Adrenal gland (tissue), 12 donors: Measurements from ENCODE around the gene FLACC1. TPM values are rescaled to one million over a fixed set of nuclear protein-coding genes. Genes with fewer than 3 reads are reported as not detected.
A peak's percentile ranks its signal among the peaks of the same experiment; 100 is the strongest.

ENCODE experiments used
- DNase-seq, 7 donors: peaks; one replicate each; pipeline ENCODE4 v3.0.0-alpha.2; 2019 to 2020
- H3K27ac ChIP-seq, 5 donors: fragments of 200-600 bp; sonication (generic) in 4 of 5; 1 replicate in 3 of 5; 2 replicates in 2 of 5; pipeline versions ENCODE4 v1.5.1 to v1.8.0; 2016 to 2020; ENCODE audit warnings: mild to moderate bottlenecking in 1 of 5
- H3K27me3 ChIP-seq: fragments of 200-600 bp; 2 replicates; pipeline ENCODE4 v1.8.0; 2021
- H3K36me3 ChIP-seq, 2 donors: fragments of 200-600 bp; replicated peaks in 1 of 2; 1 replicate in 1 of 2; 2 replicates in 1 of 2; pipeline versions ENCODE4 v1.5.1 to v1.8.0; 2018 to 2022
- H3K4me1 ChIP-seq, 2 donors: fragments of 200-600 bp; replicated peaks in 1 of 2; 1 replicate in 1 of 2; 2 replicates in 1 of 2; pipeline versions ENCODE4 v1.5.1 to v1.8.0; 2018 to 2021
- H3K4me3 ChIP-seq, 4 donors: fragments of 200-600 bp; sonication (generic) in 3 of 4; one replicate each; pipeline ENCODE4 v1.5.1; 2016 to 2018
- H3K9me3 ChIP-seq, 3 donors: fragments of 200-600 bp; sonication (generic) in 1 of 3; replicated peaks in 1 of 3; 1 replicate in 2 of 3; 2 replicates in 1 of 3; pipeline versions ENCODE4 v1.5.1 to v1.8.0; 2016 to 2021
- CTCF ChIP-seq, 6 experiments: fragments of 450-650 bp in 4 of 6; fragments of 200-600 bp in 2 of 6; sonication (generic) in 1 of 6; IDR thresholded peaks; 1 replicate in 5 of 6; 2 replicates in 1 of 6; pipeline versions ENCODE4 v1.5.1 to v1.8.0; 2016 to 2021; ENCODE audit warnings: antibody characterized with exemption in 6 of 6, mild to moderate bottlenecking in 2 of 6, moderate library complexity in 1 of 6
- POLR2A ChIP-seq, 2 donors: fragments of 450-650 bp; IDR thresholded peaks; one replicate each; pipeline ENCODE4 v1.6.1; 2017; ENCODE audit warnings: antibody characterized with exemption in 2 of 2, mild to moderate bottlenecking in 2 of 2, moderate library complexity in 1 of 2
- WGBS, 4 donors: extraction: QIAGEN DNeasy Blood & Tissue Kit in 2 of 4; methylation state at CpG; one replicate each; pipeline versions ENCODE4 v1.1.5 to v1.1.7; 2013 to 2017; 5-methylcytosine and 5-hydroxymethylcytosine counted together
- intact Hi-C, 2 donors: fragments of 100-400 bp; cut with DNase I; formaldehyde crosslinking; loops; one replicate each; pipeline versions ENCODE4 v1.14.1 to v1.15.0; 2022 to 2023
- polyA plus RNA-seq, 3 donors: library from polyadenylated mRNA; stranded (reverse); fragments of 200-250 nt in 2 of 3; fragments of 350-450 nt in 1 of 3; fragmentation: Illumina TruSeq in 1 of 3; extraction: RNeasy Lipid Tissue Mini Kit (QIAGEN cat#74804) in 1 of 3; gene quantifications; one replicate each; pipeline ENCODE4 v1.2.3, GENCODE V29; 2013 to 2014
- total RNA-seq, 9 donors: library from RNA; depleted of rRNA in 4 of 9; stranded (reverse); fragments of >200 nt in 4 of 9; fragments of 120-200 nt in 1 of 9; fragmentation: NEBNext Ultra II Directional in 1 of 9; extraction: Animal tissue kit (Norgen Biotek cat#: 25700) in 1 of 9; gene quantifications; one replicate each; pipeline versions ENCODE4 v1.1.0 to v1.2.4, GENCODE V29; 2013 to 2023
- donor health status: healthy with polysubstance abuse.
- donor health status: Bipolar disorder and iron deficiency.
- donor health status: DM: yes; HTN: yes; CAD: no.
- donor health status: DM: no; HTN: no; CAD: no.
- donor health status: DM: no; HTN: no; CAD: no.
- donor health status: DM: yes; HTN: yes; CAD: no.

FLACC1 gene
- total and polyA plus RNA-seq, 12 donors = 0.52 to 4.3 (median 1.9) TPM; not detected in 1

DNA sequence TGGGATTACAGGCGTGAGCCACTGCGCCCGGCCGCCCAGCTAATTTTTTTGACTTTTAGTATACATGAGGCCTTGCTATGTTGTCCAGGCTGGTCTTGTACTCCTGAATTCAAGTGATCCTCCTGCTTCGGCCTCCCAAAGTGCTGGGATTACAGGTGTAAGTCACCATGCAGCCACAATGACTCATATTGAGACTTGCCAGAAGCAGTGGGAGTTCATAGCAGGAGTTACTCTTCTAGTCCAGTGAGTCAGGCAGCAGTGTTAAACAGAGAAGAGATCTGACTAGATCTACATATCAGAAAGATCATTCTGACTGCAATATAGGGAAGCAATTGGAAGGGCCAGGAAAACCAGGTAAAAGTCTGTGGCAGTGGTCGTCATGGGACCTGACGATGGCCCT lies 1.5 kb upstream of the FLACC1 start:
- Histone ChIP-seq H3K36me3 (no peaks in the 10 kb centered on the region), H3K27ac (peak overlapping the region in 1 of 5 donors; percentile 1), H3K4me3 (no peak overlapping the region), H3K9me3 (no peaks in the 10 kb centered on the region), H3K4me1 (no peaks in the 10 kb centered on the region), H3K27me3 (no peaks in the 10 kb centered on the region)
- 76 to 97% (median 84%) methylated on average over 3 to 7 of the region's 7 CpGs for WGBS, 4 donors
- peak in 5 of 7 donors; percentile 32 to 67 (median 50) for DNase-seq
- intact Hi-C loops = loop anchor here in 1 of 2 donors (10.0 kb wide), 1 partner anchor 94 kb away; the partner anchor contains the start of gene CASP8
- TF ChIP-seq CTCF (IDR thresholded peaks at IDR 0.05) = no peak
- TF ChIP-seq POLR2A (IDR thresholded peaks at IDR 0.05) = no peak

- no peaks in the 10 kb centered on the region for H3K36me3 ChIP-seq
- no peak overlapping the region for H3K4me3 ChIP-seq
- H3K27me3 ChIP-seq = no peaks in the 10 kb centered on the region
- no peaks in the 10 kb centered on the region for H3K4me1 ChIP-seq
- H3K27ac ChIP-seq = no peak overlapping the region
- H3K9me3 ChIP-seq = no peaks in the 10 kb centered on the region
- 63 to 76% (median 71%) methylated on average over 1 of the region's 1 CpG for WGBS, 4 donors
- no peak for DNase-seq
- intact Hi-C loops = loop anchor here in 1 of 2 donors (10.0 kb wide), 1 partner anchor 88 kb away; the partner anchor contains the start of gene CASP8
- TF ChIP-seq CTCF (IDR thresholded peaks at IDR 0.05) (no peak), POLR2A (IDR thresholded peaks at IDR 0.05) (no peak)
Observed at GRCh38 chr2:201353116-201353515, 4.0 kb downstream of the FLACC1 start.

GRCh38 chr2:201350879-201351278 lies 6.3 kb downstream of the FLACC1 start:
- no peaks in the 10 kb centered on the region for H3K9me3 ChIP-seq
- H3K4me3 ChIP-seq = no peak overlapping the region
- H3K27me3 ChIP-seq = no peaks in the 10 kb centered on the region
- H3K4me1 ChIP-seq = no peaks in the 10 kb centered on the region
- intact Hi-C loops = loop anchor here in 1 of 2 donors (10.0 kb wide), 1 partner anchor 86 kb away; the partner anchor contains the start of gene CASP8
- DNase-seq = no peak
- H3K36me3 ChIP-seq = no peaks in the 10 kb centered on the region
- H3K27ac ChIP-seq = no peak overlapping the region
- WGBS, 4 donors = 90 to 93% (median 92%) methylated on average over 2 to 4 of the region's 4 CpGs
- no peak for TF ChIP-seq POLR2A (IDR thresholded peaks at IDR 0.05)
- TF ChIP-seq CTCF (IDR thresholded peaks at IDR 0.05) = no peak

GRCh38 chr2:201349601-201350000 lies 7.5 kb downstream of the FLACC1 start:
- Histone ChIP-seq H3K27ac (no peak overlapping the region), H3K36me3 (no peaks in the 10 kb centered on the region), H3K27me3 (no peaks in the 10 kb centered on the region), H3K9me3 (no peaks in the 10 kb centered on the region), H3K4me3 (no peak overlapping the region), H3K4me1 (no peaks in the 10 kb centered on the region)
- intact Hi-C loops = no loop called here
- 68 to 81% (median 76%) methylated on average over 4 of the region's 4 CpGs for WGBS, 4 donors
- DNase-seq = no peak
- TF ChIP-seq POLR2A (IDR thresholded peaks at IDR 0.05) = no peak
- no peak for TF ChIP-seq CTCF (IDR thresholded peaks at IDR 0.05)
